Activated T-cell treated with anti-CD3 and anti-CD28 coated beads, Interleukin-2, amount 50 U/mL, for 72 hours (primary cell): ENCODE data around the gene SYTL2. TPM values are rescaled to one million over a fixed set of nuclear protein-coding genes. Genes with fewer than 3 reads are reported as not detected.
"Not testable (repeated sequence)": the region's sequence is repeated elsewhere in the genome, so short reads cannot be mapped to it uniquely, and the experiment has no call there.

Source experiments
- ATAC-seq, 2 donors: fragments of 150-1000 bp; cut with Tn5 transposase; replicated peaks in 1 of 2; 2 replicates each; pipeline ENCODE4 v1.10.0; 2021; ENCODE audit warnings: moderate library complexity in 2 of 2, mild to moderate bottlenecking in 1 of 2
- DNase-seq, 2 donors: peaks; one replicate each; pipeline ENCODE4 v3.0.0; 2021 to 2022; ENCODE audit warnings: mixed read lengths in 1 of 2
- H3K27ac Mint-ChIP-seq: one replicate; pipeline ENCODE4 v1.8.0; 2022; ENCODE audit warnings: mild to moderate bottlenecking, moderate library complexity, mixed read lengths
- H3K27me3 Mint-ChIP-seq: one replicate; pipeline ENCODE4 v1.8.0; 2022; ENCODE audit warnings: low read depth, mixed read lengths
- H3K36me3 Mint-ChIP-seq, 2 donors: one replicate each; pipeline ENCODE4 v1.8.0; 2022; ENCODE audit warnings: mixed read lengths in 2 of 2, mild to moderate bottlenecking in 1 of 2; ENCODE audit not compliant: insufficient read depth in 2 of 2
- H3K4me1 Mint-ChIP-seq: one replicate; pipeline ENCODE4 v1.8.0; 2022; ENCODE audit warnings: low read depth, mixed read lengths
- H3K4me3 Mint-ChIP-seq, 2 donors: one replicate each; pipeline ENCODE4 v1.8.0; 2022; ENCODE audit warnings: mild to moderate bottlenecking in 2 of 2, mixed read lengths in 2 of 2, moderate library complexity in 2 of 2
- H3K9me3 Mint-ChIP-seq, 2 donors: one replicate each; pipeline ENCODE4 v1.8.0; 2022; ENCODE audit warnings: mixed read lengths in 2 of 2
- total RNA-seq, 2 donors: library from RNA; stranded (reverse); gene quantifications; one replicate each; pipeline ENCODE4 v1.2.3, GENCODE V29; 2022

The SYTL2 gene
- total RNA-seq, 2 donors from 2014 or later, result 34.4 to 40.1 TPM

GRCh38 chr11:85780780-85781517 is 30.0 kb downstream of the SYTL2 start:
- peak; percentile 80 to 82 for ATAC-seq
- peaks cover 46% of the 10 kb centered on the region for H3K4me1 Mint-ChIP-seq
- H3K27me3 Mint-ChIP-seq, H3K36me3 Mint-ChIP-seq, H3K9me3 Mint-ChIP-seq: not testable (repeated sequence)
- peak overlapping the region; percentile 22 to 56 for H3K4me3 Mint-ChIP-seq
- peak; percentile 36 to 42 for DNase-seq
- peak overlapping the region; percentile 5 for H3K27ac Mint-ChIP-seq

GRCh38 chr11:85779956-85780640 is 30.8 kb downstream of the SYTL2 start:
- Mint-ChIP-seq H3K4me3 (peak overlapping the region; percentile 4 to 22), H3K36me3 (peaks cover 4 to 8% of the 10 kb centered on the region in 2 donors), H3K27me3 (no peaks in the 10 kb centered on the region), H3K27ac (peak overlapping the region; percentile 74), H3K9me3 (peaks cover 4 to 9% of the 10 kb centered on the region in 2 donors), H3K4me1 (peaks cover 48% of the 10 kb centered on the region)
- DNase-seq (no peak), ATAC-seq (peak; percentile 45 to 55)

GRCh38 chr11:85777603-85777972 is 33.4 kb downstream of the SYTL2 start:
- DNase-seq, H3K9me3 Mint-ChIP-seq, H3K27me3 Mint-ChIP-seq, ATAC-seq, H3K36me3 Mint-ChIP-seq, H3K4me3 Mint-ChIP-seq, H3K27ac Mint-ChIP-seq: not testable (repeated sequence)
- H3K4me1 Mint-ChIP-seq, result peaks cover 57% of the 10 kb centered on the region

- peaks cover 0 to 2% of the 10 kb centered on the region in 2 donors for H3K36me3 Mint-ChIP-seq
- no peak overlapping the region for H3K4me3 Mint-ChIP-seq
- peak overlapping the region; percentile 56 for H3K27ac Mint-ChIP-seq
- no peaks in the 10 kb centered on the region for H3K27me3 Mint-ChIP-seq
- DNase-seq (no peak), ATAC-seq (no peak)
- peaks cover 60% of the 10 kb centered on the region for H3K4me1 Mint-ChIP-seq
- H3K9me3 Mint-ChIP-seq, result peaks cover 0 to 1% of the 10 kb centered on the region in 2 donors
Measured at GRCh38 chr11:85776951-85777602, 33.9 kb downstream of the SYTL2 start.

- Mint-ChIP-seq H3K27me3 (no peaks in the 10 kb centered on the region), H3K27ac (no peak overlapping the region), H3K36me3 (peaks cover 2 to 9% of the 10 kb centered on the region in 2 donors), H3K4me1 (peaks cover 48% of the 10 kb centered on the region), H3K4me3 (peak overlapping the region in 1 of 2 donors; percentile 67), H3K9me3 (peaks cover 0 to 4% of the 10 kb centered on the region in 2 donors)
- DNase-seq (no peak), ATAC-seq (peak; percentile 69 to 78)
Measured at GRCh38 chr11:85774256-85775101, 36.5 kb downstream of the SYTL2 start.

- Mint-ChIP-seq H3K36me3 (peaks cover 2 to 9% of the 10 kb centered on the region in 2 donors), H3K4me1 (peaks cover 64% of the 10 kb centered on the region), H3K27me3 (peaks cover 2% of the 10 kb centered on the region), H3K9me3 (peaks cover 0 to 4% of the 10 kb centered on the region in 2 donors), H3K4me3 (no peak overlapping the region), H3K27ac (no peak overlapping the region)
- ATAC-seq (no peak), DNase-seq (no peak)
Measured at GRCh38 chr11:85772695-85773094, 38.2 kb downstream of the SYTL2 start.

GRCh38 chr11:85771568-85771967 is 39.4 kb downstream of the SYTL2 start:
- peaks cover 8% of the 10 kb centered on the region for H3K27me3 Mint-ChIP-seq
- no peak overlapping the region for H3K27ac Mint-ChIP-seq
- H3K4me1 Mint-ChIP-seq, result peaks cover 74% of the 10 kb centered on the region
- H3K4me3 Mint-ChIP-seq, result no peak overlapping the region
- H3K9me3 Mint-ChIP-seq, result peaks cover 0 to 4% of the 10 kb centered on the region in 2 donors
- no peak for ATAC-seq
- DNase-seq, result no peak
- H3K36me3 Mint-ChIP-seq, result peaks cover 2 to 9% of the 10 kb centered on the region in 2 donors

GRCh38 chr11:85769771-85770170 is 41.2 kb downstream of the SYTL2 start:
- Mint-ChIP-seq H3K4me1 (peaks cover 62% of the 10 kb centered on the region), H3K9me3 (peaks cover 0 to 4% of the 10 kb centered on the region in 2 donors), H3K27me3 (peaks cover 8% of the 10 kb centered on the region), H3K4me3 (no peak overlapping the region), H3K27ac (no peak overlapping the region), H3K36me3 (peaks cover 2 to 6% of the 10 kb centered on the region in 2 donors)
- ATAC-seq, result no peak
- no peak for DNase-seq

- Mint-ChIP-seq H3K27ac (peak overlapping the region; percentile 78), H3K4me1 (peaks cover 61% of the 10 kb centered on the region), H3K27me3 (peaks cover 8% of the 10 kb centered on the region), H3K4me3 (peak overlapping the region; percentile 51 to 68), H3K36me3 (peaks cover 2 to 6% of the 10 kb centered on the region in 2 donors), H3K9me3 (peaks cover 0 to 4% of the 10 kb centered on the region in 2 donors)
- DNase-seq (peak in 1 of 2 donors; percentile 34), ATAC-seq (peak; percentile 89 to 92)
Measured at GRCh38 chr11:85768473-85769146, 42.3 kb downstream of the SYTL2 start.

- Mint-ChIP-seq H3K27ac (no peak overlapping the region), H3K4me1 (peaks cover 59% of the 10 kb centered on the region), H3K4me3 (peak overlapping the region; percentile 51 to 68), H3K27me3 (peaks cover 8% of the 10 kb centered on the region), H3K9me3 (peaks cover 0 to 4% of the 10 kb centered on the region in 2 donors), H3K36me3 (peaks cover 2 to 6% of the 10 kb centered on the region in 2 donors)
- DNase-seq (no peak), ATAC-seq (no peak)
Measured at GRCh38 chr11:85767246-85767945, 43.5 kb downstream of the SYTL2 start.

GRCh38 chr11:85766721-85767161 is 44.2 kb downstream of the SYTL2 start:
- peaks cover 8% of the 10 kb centered on the region for H3K27me3 Mint-ChIP-seq
- ATAC-seq, result no peak
- DNase-seq, result no peak
- peaks cover 60% of the 10 kb centered on the region for H3K4me1 Mint-ChIP-seq
- no peak overlapping the region for H3K4me3 Mint-ChIP-seq
- peaks cover 2 to 6% of the 10 kb centered on the region in 2 donors for H3K36me3 Mint-ChIP-seq
- peaks cover 0 to 4% of the 10 kb centered on the region in 2 donors for H3K9me3 Mint-ChIP-seq
- no peak overlapping the region for H3K27ac Mint-ChIP-seq
